Lower leg skin (tissue), 4 donors: ENCODE results near the gene ZNF337. TPM values are rescaled to one million over a fixed set of nuclear protein-coding genes. Genes with fewer than 3 reads are reported as not detected.
"Not testable (repeated sequence)": the region's sequence is repeated elsewhere in the genome, so short reads cannot be mapped to it uniquely, and the experiment has no call there.

ENCODE experiments used
- DNase-seq, 2 donors: peaks; one replicate each; pipeline ENCODE4 v3.0.0-alpha.2; 2019; ENCODE audit warnings: low spot score in 2 of 2
- H3K4me3 ChIP-seq: fragments of 200-600 bp; sonication (generic); 2 replicates; pipeline ENCODE4 v1.5.1; 2017; ENCODE audit warnings: mild to moderate bottlenecking, low read depth; ENCODE audit not compliant: poor library complexity, severe bottlenecking
- CTCF ChIP-seq, 3 donors: fragments of 450-650 bp; IDR thresholded peaks; one replicate each; pipeline ENCODE4 v1.5.1; 2016; ENCODE audit warnings: antibody characterized with exemption in 3 of 3, mild to moderate bottlenecking in 3 of 3, moderate library complexity in 2 of 3
- POLR2A ChIP-seq, 2 donors: fragments of 450-650 bp; IDR thresholded peaks; one replicate each; pipeline ENCODE4 v1.6.1; 2016 to 2017; ENCODE audit warnings: antibody characterized with exemption in 2 of 2, mild to moderate bottlenecking in 1 of 2, moderate library complexity in 1 of 2
- WGBS, 2 donors: methylation state at CpG; one replicate each; pipeline ENCODE4 v1.1.5; 2018; 5-methylcytosine and 5-hydroxymethylcytosine counted together
- intact Hi-C: fragments of 100-400 bp; cut with DNase I; formaldehyde crosslinking; loops from one replicate; pipeline ENCODE4 v1.15.0; 2023; ENCODE audit warnings: low total_unique reads
- total RNA-seq, 4 donors: library from RNA; depleted of rRNA; stranded (reverse); fragments of >200 nt; gene quantifications; one replicate each; pipeline ENCODE4 v1.1.0, GENCODE V29; 2016

Gene ZNF337
- total RNA-seq, 4 donors from 2014 or later: 10.7 to 18.9 (median 13.4) TPM

GRCh38 chr20:25723975-25724374 is 27.3 kb upstream of the ZNF337 start:
- no peak overlapping the region for H3K4me3 ChIP-seq
- no peak for DNase-seq
- intact Hi-C loops: no loop called here
- 94 to 97% methylated on average over 2 of the region's 2 CpGs for WGBS, 2 donors
- TF ChIP-seq POLR2A (IDR thresholded peaks at IDR 0.05) (no peak), CTCF (IDR thresholded peaks at IDR 0.05) (no peak)

GRCh38 chr20:25720285-25720684 is 23.6 kb upstream of the ZNF337 start:
- WGBS, 2 donors: 78 to 83% methylated on average over 7 of the region's 7 CpGs
- DNase-seq: no peak
- TF ChIP-seq CTCF (IDR thresholded peaks at IDR 0.05) (no peak), POLR2A (IDR thresholded peaks at IDR 0.05) (no peak)
- intact Hi-C loops: no loop called here
- H3K4me3 ChIP-seq: no peak overlapping the region

GRCh38 chr20:25718896-25719809 is 22.5 kb upstream of the ZNF337 start:
- 75 to 80% methylated on average over 20 of the region's 20 CpGs for WGBS, 2 donors
- DNase-seq, H3K4me3 ChIP-seq, intact Hi-C loops: not testable (repeated sequence)

GRCh38 chr20:25707695-25708094 is 11.0 kb upstream of the ZNF337 start:
- TF ChIP-seq CTCF (IDR thresholded peaks at IDR 0.05) (no peak), POLR2A (IDR thresholded peaks at IDR 0.05) (no peak)
- intact Hi-C loops: no loop called here
- DNase-seq: no peak
- no peak overlapping the region for H3K4me3 ChIP-seq

- no peak for DNase-seq
- intact Hi-C loops: no loop called here
- TF ChIP-seq POLR2A (IDR thresholded peaks at IDR 0.05): no peak
- TF ChIP-seq CTCF (IDR thresholded peaks at IDR 0.05): no peak
- H3K4me3 ChIP-seq: no peak overlapping the region
- 86 to 94% methylated on average over 6 of the region's 6 CpGs for WGBS, 2 donors
These were observed 10.1 kb upstream of the ZNF337 start for GRCh38 chr20:25706793-25707192.

- TF ChIP-seq POLR2A (IDR thresholded peaks at IDR 0.05) (no peak), CTCF (IDR thresholded peaks at IDR 0.05) (no peak)
- H3K4me3 ChIP-seq: no peak overlapping the region
- no peak for DNase-seq
- intact Hi-C loops: no loop called here
These were observed 9.2 kb upstream of the ZNF337 start for GRCh38 chr20:25705830-25706351.

GRCh38 chr20:25704303-25704702 is 7.7 kb upstream of the ZNF337 start:
- intact Hi-C loops, DNase-seq, H3K4me3 ChIP-seq: not testable (repeated sequence)
- WGBS, 2 donors: 96% methylated on average over 2 of the region's 2 CpGs

- H3K4me3 ChIP-seq, intact Hi-C loops, DNase-seq: not testable (repeated sequence)
- WGBS, 2 donors: 94 to 98% methylated on average over 2 of the region's 2 CpGs
These were observed 4.2 kb upstream of the ZNF337 start for GRCh38 chr20:25700835-25701234.
